Hair follicle dermal papilla cell (primary cell): ENCODE results near the gene RHOT2. TPM values are rescaled to one million over a fixed set of nuclear protein-coding genes. Genes with fewer than 3 reads are reported as not detected.

Experiments used
- total RNA-seq: library from RNA; depleted of rRNA; stranded (reverse); fragments of >200 nt; gene quantifications from 2 replicates; pipeline ENCODE4 v1.2.3, GENCODE V29; 2012

Gene RHOT2
- total RNA-seq, 1 donor, result 53.2 TPM

Other genes starting within 250 kb of the RHOT2 start
- gene RAB11FIP3, start 242.5 kb upstream of the RHOT2 start, total RNA-seq, result 21.6 and 24.3 TPM in 2 replicates
- gene CAPN15, start 140.4 kb upstream of the RHOT2 start, total RNA-seq, result 44.9 and 60.5 TPM in 2 replicates
- gene PRR35, start 107.7 kb upstream of the RHOT2 start, total RNA-seq, result 0.32 TPM in 1 of 2 replicates, not detected in the other
- 1.5 and 2.6 TPM in 2 replicates for gene NHLRC4, start 101.1 kb upstream of the RHOT2 start, total RNA-seq
- gene PIGQ, start 98.2 kb upstream of the RHOT2 start, total RNA-seq, result 30.2 and 36.2 TPM in 2 replicates
- gene RAB40C, start 78.1 kb upstream of the RHOT2 start, total RNA-seq, result 14.6 and 19.8 TPM in 2 replicates
- gene WFIKKN1, start 37.1 kb upstream of the RHOT2 start, total RNA-seq, result 0.12 and 0.16 TPM in 2 replicates
- gene METTL26, start 31.8 kb upstream of the RHOT2 start, total RNA-seq, result 57.0 and 75.8 TPM in 2 replicates
- 13.8 and 14.8 TPM in 2 replicates for gene MCRIP2, start 26.3 kb upstream of the RHOT2 start, total RNA-seq
- gene WDR90, start 18.8 kb upstream of the RHOT2 start, total RNA-seq, result 9.7 and 12.8 TPM in 2 replicates
- 2.9 TPM in 2 replicates for gene RHBDL1, start 7.5 kb downstream of the RHOT2 start, total RNA-seq
- gene STUB1, start 12.3 kb downstream of the RHOT2 start, total RNA-seq, result 71.6 and 83.9 TPM in 2 replicates
- 46.6 and 52.9 TPM in 2 replicates for gene JMJD8, start 16.2 kb downstream of the RHOT2 start, total RNA-seq
- 10.6 and 12.8 TPM in 2 replicates for gene WDR24, start 22.3 kb downstream of the RHOT2 start, total RNA-seq
- under 0.01 TPM in 1 of 2 replicates, not detected in the other for gene FBXL16, start 37.7 kb downstream of the RHOT2 start, total RNA-seq
- gene METRN, start 47.0 kb downstream of the RHOT2 start, total RNA-seq, result 41.3 and 48.5 TPM in 2 replicates
- 21.9 and 25.1 TPM in 2 replicates for gene ANTKMT, start 53.0 kb downstream of the RHOT2 start, total RNA-seq
- 2.8 and 2.9 TPM in 2 replicates for gene CCDC78, start 58.3 kb downstream of the RHOT2 start, total RNA-seq
- 15.3 and 20.5 TPM in 2 replicates for gene HAGHL, start 59.0 kb downstream of the RHOT2 start, total RNA-seq
- gene CIAO3, start 72.9 kb downstream of the RHOT2 start, total RNA-seq, result 33.8 and 36.1 TPM in 2 replicates
- gene MSLN, start 92.6 kb downstream of the RHOT2 start, total RNA-seq, result 0.12 TPM in 1 of 2 replicates, not detected in the other
- 26.1 and 31.0 TPM in 2 replicates for gene RPUSD1, start 120.2 kb downstream of the RHOT2 start, total RNA-seq
- 2.8 and 3.7 TPM in 2 replicates for gene CHTF18, start 120.5 kb downstream of the RHOT2 start, total RNA-seq
- not detected in 2 replicates for gene GNG13, start 132.6 kb downstream of the RHOT2 start, total RNA-seq